Heart left ventricle (tissue), 13 donors: Measurements from ENCODE around the gene GNMT.
A peak's percentile ranks its signal among the peaks of the same experiment; 100 is the strongest.

ENCODE experiments used
- POLR2A ChIP-seq, 2 donors: fragments of 450-650 bp; IDR thresholded peaks; one replicate each; pipeline ENCODE4 v1.6.1; 2017; ENCODE audit warnings: antibody characterized with exemption in 2 of 2, mild to moderate bottlenecking in 2 of 2, moderate library complexity in 2 of 2
- TF ChIP-seq, protein P1 (sequence below), 12 donors: fragments of 200-600 bp; sonication (generic) in 4 of 12; IDR thresholded peaks; one replicate each; pipeline versions ENCODE4 v1.5.0 to v1.8.0; 2018 to 2022; ENCODE audit warnings: antibody characterized with exemption in 12 of 12, mild to moderate bottlenecking in 5 of 12
- donor health status: ischemic (EF 13 %, LVEDD 7.1; RV severe dilation, severe dysfunction).
- donor health status: DM: no; HTN: yes; CAD: no.
- donor health status: DM: no; HTN: no; CAD: no.
- donor health status: ischemic (EF 25% LVEDD 6.9; RV normal size, moderate dysfunction).
- donor health status: ischemic (EF 25% LVEDD 5.7; RV mildly dilated, moderate dysfunction).
- donor health status: ischemic (EF 35%, LVEDD 5.7; RV mildly dilated, moderate dysfunction).
- donor health status: nonischemic (EF 11% LVEDD 7.7; RV severe dilation, severe dysfunction).
- donor health status: DM: yes; HTN: yes; CAD: no.
- donor health status: PGD.
- donor health status: ischemic (EF 29% LVEDD 5.4; RV normal size, mild dysfunction).
- donor health status: nonischemic (EF 23%, LVEDD 6.1; RV moderate dilation, normal function).

DNA sequence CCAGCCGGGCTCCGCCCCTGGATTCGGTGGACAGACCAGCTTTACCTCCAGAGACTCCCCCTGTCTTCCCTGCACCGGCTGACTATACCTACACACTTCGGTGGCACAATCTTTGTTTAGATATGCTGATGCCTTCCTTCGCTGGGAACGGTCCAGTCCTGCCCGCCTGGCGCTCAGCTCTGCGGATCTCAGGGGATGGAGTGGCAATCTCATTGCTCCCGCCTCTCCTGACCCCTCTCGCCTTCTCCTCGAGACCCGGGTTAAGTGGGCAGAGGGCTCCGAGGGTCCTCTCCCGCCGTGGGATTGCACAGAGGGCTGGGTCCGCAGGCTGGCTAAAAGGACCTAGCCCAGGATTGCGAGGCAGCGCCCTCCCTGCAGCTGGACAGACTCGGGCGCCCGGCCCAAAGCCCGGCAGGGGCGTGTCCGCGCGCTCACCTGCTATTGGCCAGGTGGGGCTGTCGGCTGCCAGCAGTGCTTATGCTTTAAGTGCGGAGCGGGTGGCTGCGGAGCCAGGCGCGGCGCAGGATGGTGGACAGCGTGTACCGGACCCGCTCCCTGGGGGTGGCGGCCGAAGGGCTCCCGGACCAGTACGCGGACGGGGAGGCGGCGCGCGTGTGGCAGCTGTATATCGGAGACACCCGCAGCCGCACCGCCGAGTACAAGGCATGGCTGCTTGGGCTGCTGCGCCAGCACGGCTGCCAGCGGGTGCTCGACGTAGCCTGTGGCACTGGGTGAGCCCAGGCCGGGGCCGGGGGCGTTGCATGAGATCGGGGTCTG is at the start of gene GNMT:
- TF ChIP-seq, protein P1, sequence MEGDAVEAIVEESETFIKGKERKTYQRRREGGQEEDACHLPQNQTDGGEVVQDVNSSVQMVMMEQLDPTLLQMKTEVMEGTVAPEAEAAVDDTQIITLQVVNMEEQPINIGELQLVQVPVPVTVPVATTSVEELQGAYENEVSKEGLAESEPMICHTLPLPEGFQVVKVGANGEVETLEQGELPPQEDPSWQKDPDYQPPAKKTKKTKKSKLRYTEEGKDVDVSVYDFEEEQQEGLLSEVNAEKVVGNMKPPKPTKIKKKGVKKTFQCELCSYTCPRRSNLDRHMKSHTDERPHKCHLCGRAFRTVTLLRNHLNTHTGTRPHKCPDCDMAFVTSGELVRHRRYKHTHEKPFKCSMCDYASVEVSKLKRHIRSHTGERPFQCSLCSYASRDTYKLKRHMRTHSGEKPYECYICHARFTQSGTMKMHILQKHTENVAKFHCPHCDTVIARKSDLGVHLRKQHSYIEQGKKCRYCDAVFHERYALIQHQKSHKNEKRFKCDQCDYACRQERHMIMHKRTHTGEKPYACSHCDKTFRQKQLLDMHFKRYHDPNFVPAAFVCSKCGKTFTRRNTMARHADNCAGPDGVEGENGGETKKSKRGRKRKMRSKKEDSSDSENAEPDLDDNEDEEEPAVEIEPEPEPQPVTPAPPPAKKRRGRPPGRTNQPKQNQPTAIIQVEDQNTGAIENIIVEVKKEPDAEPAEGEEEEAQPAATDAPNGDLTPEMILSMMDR (IDR thresholded peaks at IDR 0.05) = no peak
- peak in 1 of 2 donors; percentile 18 for TF ChIP-seq POLR2A (IDR thresholded peaks at IDR 0.05)
